GM10266 (cell line): Measurements from ENCODE around the gene SLCO2A1.

ENCODE experiments used
- DNase-seq: peaks from one replicate; pipeline ENCODE4 v3.0.0; 2012; ENCODE audit errors: extremely low spot score
- CTCF ChIP-seq: IDR thresholded peaks from 2 replicates; pipeline ENCODE4 v1.5.1; 2012; ENCODE audit warnings: mild to moderate bottlenecking, low read depth; ENCODE audit not compliant: control insufficient read depth, insufficient read depth; ENCODE audit errors: missing control alignments

Gene SLCO2A1

GRCh38 chr3:133967992-133968892 is 61.5 kb downstream of the SLCO2A1 start:
- no peak for DNase-seq

GRCh38 chr3:133966954-133967353 is 62.8 kb downstream of the SLCO2A1 start:
- DNase-seq = no peak

More at GRCh38 chr3:133967992-133968892, 61.5 kb downstream of the SLCO2A1 start:
- no peak for TF ChIP-seq CTCF

GRCh38 chr3:133965906-133966305 is 63.8 kb downstream of the SLCO2A1 start:
- no peak for DNase-seq
- TF ChIP-seq CTCF = no peak

More at GRCh38 chr3:133966954-133967353, 62.8 kb downstream of the SLCO2A1 start:
- no peak for TF ChIP-seq CTCF

- no peak for DNase-seq
- no peak for TF ChIP-seq CTCF
Measured at GRCh38 chr3:133965013-133965570, 64.6 kb downstream of the SLCO2A1 start.

- no peak for TF ChIP-seq CTCF
- no peak for DNase-seq
Measured at GRCh38 chr3:133964547-133964946, 65.2 kb downstream of the SLCO2A1 start.

GRCh38 chr3:133963657-133964396 is 65.9 kb downstream of the SLCO2A1 start:
- DNase-seq = no peak
- no peak for TF ChIP-seq CTCF
